ENCODE data around the gene BPI.

GRCh38 chr20:38278131-38278530 lies 25.8 kb upstream of the BPI start:
- TF ChIP-seq CTCF (IDR thresholded peaks at IDR 0.05 in 2 of 3, conservative IDR thresholded peaks at IDR 0.05 in 1 of 3; ENCODE audit: borderline replicate concordance in 1 of 3, insufficient read depth in 1 of 3, low read depth in 2 of 3, low read length in 2 of 3) = no peak
- no peak for TF ChIP-seq JUND (IDR thresholded peaks at IDR 0.05)
- no peak for TF ChIP-seq POLR2A (IDR thresholded peaks at IDR 0.05; ENCODE audit: borderline replicate concordance, extremely low read depth, insufficient read depth, insufficient read length)
- no peak for TF ChIP-seq EZH2 (IDR thresholded peaks at IDR 0.05)
- TF ChIP-seq ELF1 (IDR thresholded peaks at IDR 0.05; ENCODE audit: borderline replicate concordance, low read depth) = no peak
- no peak for TF ChIP-seq CEBPB (IDR thresholded peaks at IDR 0.05; ENCODE audit: low read depth)
- no peak for TF ChIP-seq EZH2phosphoT487 (IDR thresholded peaks at IDR 0.05; ENCODE audit: borderline replicate concordance)
